GM12891 (cell line): ENCODE data around the gene CNR1.

Experiments
- DNase-seq: peaks from one replicate; pipeline ENCODE4 v3.0.0; 2011; ENCODE audit warnings: low spot score; ENCODE audit not compliant: insufficient read length
- FAIRE-seq: peaks from 2 replicates; lab custom pipeline; 2011; peaks lifted over from hg19 to GRCh38; lab: Jason Lieb, UNC
- PAX5 ChIP-seq: IDR thresholded peaks from 2 replicates; pipeline ENCODE4 v1.6.1; 2011; ENCODE audit warnings: low read length, moderate library complexity, mild to moderate bottlenecking; ENCODE audit not compliant: insufficient read depth, severe bottlenecking
- POLR2A ChIP-seq: IDR thresholded peaks from 2 replicates; pipeline ENCODE4 v1.6.1; 2011; ENCODE audit warnings: low read depth, low read length, control low read depth
- POLR2AphosphoS5 ChIP-seq: IDR thresholded peaks from 2 replicates; pipeline ENCODE4 v1.6.1; 2011; ENCODE audit warnings: low read depth, low read length, control low read depth
- POU2F2 ChIP-seq: IDR thresholded peaks from 2 replicates; pipeline ENCODE4 v1.6.1; 2011; ENCODE audit warnings: low read depth, mild to moderate bottlenecking, control low read depth, low read length, moderate library complexity
- SPI1 ChIP-seq: IDR thresholded peaks from 2 replicates; pipeline ENCODE4 v1.6.1; 2011; ENCODE audit warnings: low read depth, low read length, control low read depth
- TAF1 ChIP-seq: IDR thresholded peaks from 2 replicates; pipeline ENCODE4 v1.6.1; 2011; ENCODE audit warnings: low read depth, low read length, control low read depth

CNR1 gene

GRCh38 chr6:88171312-88171711 is 5.2 kb upstream of the CNR1 start:
- DNase-seq (no peak), FAIRE-seq (no peak)
- TF ChIP-seq PAX5 (no peak), POU2F2 (no peak)

DNA sequence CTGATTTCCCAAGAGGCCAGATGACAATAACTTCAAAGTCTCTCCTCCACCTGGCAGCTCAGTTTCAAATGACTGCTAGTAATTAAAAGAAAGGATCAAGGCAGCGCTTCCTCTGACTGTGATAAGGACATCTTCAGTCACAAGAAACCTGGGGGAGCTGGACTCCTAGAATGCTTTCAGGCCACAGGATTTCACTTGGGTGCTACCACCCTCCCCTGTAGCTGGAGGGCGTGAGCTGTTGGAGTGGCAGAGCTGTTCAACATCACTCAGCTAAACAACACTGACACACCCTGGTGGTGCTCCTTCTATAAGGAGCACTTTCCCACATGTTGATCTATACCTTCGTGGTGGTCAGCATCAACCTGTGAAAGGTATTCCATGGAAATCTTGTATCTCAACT is 2.2 kb upstream of the CNR1 start:
- FAIRE-seq (peak; percentile 70), DNase-seq (no peak)
- TF ChIP-seq POU2F2 (no peak), PAX5 (no peak), POLR2A (no peak), TAF1 (no peak), POLR2AphosphoS5 (no peak), SPI1 (no peak)

GRCh38 chr6:88167352-88167937 is 1.3 kb upstream of the CNR1 start:
- TF ChIP-seq POLR2A, result no peak
- no peak for TF ChIP-seq TAF1
- no peak for TF ChIP-seq SPI1
- no peak for TF ChIP-seq POU2F2
- TF ChIP-seq PAX5, result no peak
- no peak for TF ChIP-seq POLR2AphosphoS5
- FAIRE-seq (peak; percentile 50), DNase-seq (no peak)

GRCh38 chr6:88166493-88167351 is 575 bp upstream of the CNR1 start:
- TF ChIP-seq POU2F2 (no peak), POLR2AphosphoS5 (no peak), TAF1 (no peak), POLR2A (no peak), SPI1 (no peak)
- DNase-seq (no peak), FAIRE-seq (peak; percentile 81)

DNA sequence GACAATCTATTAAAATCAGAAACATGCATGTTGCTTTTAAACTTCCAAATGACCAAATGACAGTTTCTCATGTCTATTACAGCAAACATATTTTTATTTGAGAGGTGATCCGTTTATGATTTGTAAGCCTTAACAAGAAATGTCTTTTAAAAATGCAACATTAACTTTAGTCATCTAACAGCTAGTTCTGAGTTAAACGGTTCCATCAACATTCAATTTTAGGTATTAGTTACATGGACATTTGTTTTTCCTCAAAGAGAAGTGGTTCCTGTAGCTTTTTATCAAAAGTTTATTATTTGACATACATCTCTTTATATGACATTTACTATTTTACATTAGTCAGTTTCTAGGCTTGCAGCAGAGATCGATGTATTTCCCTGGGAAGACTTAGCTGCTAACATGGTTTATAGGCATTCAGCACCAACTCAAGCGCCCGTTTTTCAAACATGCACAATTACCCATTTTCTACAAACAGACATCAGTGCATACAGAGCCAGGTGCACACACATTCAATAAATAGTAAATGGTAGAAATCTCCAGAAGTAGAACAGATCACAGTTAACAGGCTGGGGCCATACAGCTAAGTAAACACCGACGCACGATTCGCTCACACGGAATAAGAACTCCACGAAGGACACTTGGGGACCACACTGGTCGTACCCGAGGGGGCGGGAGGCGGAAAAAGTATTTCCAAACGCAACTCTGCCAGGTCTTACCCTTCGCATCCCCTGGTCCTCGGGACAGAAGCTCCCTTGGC is 882 bp downstream of the CNR1 start:
- TF ChIP-seq PAX5 (no peak), SPI1 (no peak), POLR2A (no peak), POU2F2 (no peak), TAF1 (no peak), POLR2AphosphoS5 (no peak)
- no peak for DNase-seq
- FAIRE-seq, result peak; percentile 67

GRCh38 chr6:88164061-88164460 is 2.1 kb downstream of the CNR1 start:
- FAIRE-seq (no peak), DNase-seq (no peak)
- no peak for TF ChIP-seq POU2F2
- TF ChIP-seq PAX5, result no peak
- TF ChIP-seq POLR2AphosphoS5, result no peak
- TF ChIP-seq POLR2A, result no peak
- no peak for TF ChIP-seq TAF1
- TF ChIP-seq SPI1, result no peak

DNA sequence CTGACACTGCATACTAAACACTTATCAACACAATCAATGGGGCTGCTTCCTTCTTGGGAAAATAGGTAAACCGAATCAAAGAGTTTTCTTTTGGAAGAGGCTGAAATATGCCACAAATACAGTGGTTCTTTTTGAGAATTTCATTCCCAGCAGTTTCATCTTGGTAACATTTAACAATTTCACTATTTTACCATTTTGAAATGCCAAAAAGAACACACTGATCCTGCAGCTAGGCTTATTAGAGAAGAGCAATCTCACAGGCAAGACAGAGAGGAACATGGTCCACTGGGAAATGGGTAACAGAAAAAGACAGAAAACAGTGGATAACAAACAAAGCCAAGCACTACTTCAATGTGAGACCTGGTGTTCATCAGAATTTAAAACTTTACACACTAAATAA is 2.5 kb downstream of the CNR1 start:
- FAIRE-seq, result no peak

DNA sequence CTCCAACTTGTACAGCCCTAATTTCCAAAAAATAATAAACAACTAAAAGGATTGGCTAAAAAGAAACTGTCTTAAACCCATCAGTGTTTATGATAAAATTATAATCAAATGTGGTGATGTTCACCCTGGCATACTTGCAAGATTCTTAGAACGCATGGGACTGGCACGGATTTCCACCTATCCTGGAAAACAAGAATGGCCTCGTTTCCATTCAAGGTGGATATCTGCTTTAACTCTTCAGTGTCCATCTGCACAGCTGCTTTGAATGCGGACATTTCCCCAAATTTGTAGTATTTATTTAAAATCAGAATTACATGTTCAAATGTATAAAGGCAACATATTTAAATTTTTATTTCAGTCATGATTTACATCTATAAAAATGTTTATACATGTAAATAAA is 4.2 kb downstream of the CNR1 start:
- FAIRE-seq (no peak), DNase-seq (no peak)
- TF ChIP-seq TAF1 (no peak), SPI1 (no peak), POLR2A (no peak), PAX5 (no peak), POU2F2 (no peak), POLR2AphosphoS5 (no peak)

More for the DNA sequence above, 2.5 kb downstream of the CNR1 start:
- DNase-seq, result no peak
- no peak for TF ChIP-seq POLR2A
- TF ChIP-seq TAF1, result no peak
- no peak for TF ChIP-seq PAX5
- TF ChIP-seq POLR2AphosphoS5, result no peak

GRCh38 chr6:88157106-88157505 is 9.0 kb downstream of the CNR1 start:
- FAIRE-seq, result no peak
- DNase-seq, result no peak
- TF ChIP-seq TAF1 (no peak), PAX5 (no peak), POLR2AphosphoS5 (no peak), POLR2A (no peak), SPI1 (no peak), POU2F2 (no peak)
